H1 (cell line): ENCODE data around the gene CD226. TPM values are rescaled to one million over a fixed set of nuclear protein-coding genes. Genes with fewer than 3 reads are reported as not detected.

ENCODE experiments used
- CTCF ChIA-PET: fragments of 300-600 bp; sonication (Branson Sonifier 250); formaldehyde crosslinking; loops from one replicate; lab custom pipeline; 2021; ENCODE audit not compliant: partially characterized antibody; lab: Charles Lee
- POLR2A ChIA-PET: fragments of 300-600 bp; sonication (Branson Sonifier 250); formaldehyde crosslinking; loops from one replicate; lab custom pipeline; 2021; ENCODE audit warnings: inconsistent platforms; ENCODE audit not compliant: partially characterized antibody; lab: Charles Lee
- DNase-seq, 2 experiments: peaks; one replicate each; pipeline versions ENCODE4 v3.0.0 to v3.0.0-alpha.2; 2010 to 2022; ENCODE audit warnings: low spot score in 2 of 2, low read depth in 1 of 2, mixed read lengths in 1 of 2
- FAIRE-seq: peaks from 2 replicates; lab custom pipeline; 2011; peaks lifted over from hg19 to GRCh38; lab: Jason Lieb, UNC
- H2AFZ ChIP-seq: 2 replicates; pipeline ENCODE4 v1.8.1; 2012; ENCODE audit warnings: low read length, inconsistent platforms
- H2AK5ac ChIP-seq: 2 replicates; pipeline ENCODE4 v1.6.1; 2013; ENCODE audit warnings: low read depth, low read length
- H2BK120ac ChIP-seq: replicated peaks from 2 replicates; pipeline ENCODE3; 2013; ENCODE audit warnings: low read depth, low read length, inconsistent platforms
- H2BK12ac ChIP-seq: 2 replicates; pipeline ENCODE4 v1.6.1; 2013; ENCODE audit warnings: low read depth, low read length
- H2BK15ac ChIP-seq: 2 replicates; pipeline ENCODE4 v1.6.1; 2013; ENCODE audit warnings: low read length
- H2BK20ac ChIP-seq: 2 replicates; pipeline ENCODE4 v1.6.1; 2013; ENCODE audit warnings: low read length
- H2BK5ac ChIP-seq: 2 replicates; pipeline ENCODE4 v1.6.1; 2013; ENCODE audit warnings: low read depth, low read length
- H3K14ac ChIP-seq: 2 replicates; pipeline ENCODE4 v1.6.1; 2013; ENCODE audit warnings: inconsistent platforms; ENCODE audit not compliant: insufficient read length
- H3K18ac ChIP-seq: 2 replicates; pipeline ENCODE4 v1.6.1; 2013; ENCODE audit warnings: low read length; ENCODE audit errors: extremely low read depth
- H3K23ac ChIP-seq: 2 replicates; pipeline ENCODE4 v1.6.1; 2013; ENCODE audit warnings: inconsistent platforms; ENCODE audit not compliant: insufficient read length
- H3K23me2 ChIP-seq: 2 replicates; pipeline ENCODE4 v1.6.1; 2013; ENCODE audit warnings: low read depth, low read length
- H3K27ac ChIP-seq: 2 replicates; pipeline ENCODE4 v1.6.1; 2011; ENCODE audit warnings: low read depth, low read length, inconsistent platforms
- H3K27me3 ChIP-seq, 4 experiments: replicated peaks in 1 of 4; 1 replicate in 1 of 4; 2 replicates in 3 of 4; pipeline versions ENCODE4 v1.6.1 to v1.8.1; 2011 to 2013; ENCODE audit warnings: low read length in 3 of 4, mild to moderate bottlenecking in 3 of 4, inconsistent platforms in 2 of 4, mixed read lengths in 2 of 4, moderate library complexity in 1 of 4; ENCODE audit not compliant: control insufficient read depth in 3 of 4, insufficient read depth in 3 of 4; ENCODE audit errors: extremely low read depth in 1 of 4
- H3K36me3 ChIP-seq, 4 experiments: 2 replicates each; pipeline versions ENCODE4 v1.6.1 to v1.8.1; 2011 to 2013; ENCODE audit warnings: mild to moderate bottlenecking in 4 of 4, low read length in 3 of 4, moderate library complexity in 2 of 4, control low read depth in 1 of 4, inconsistent platforms in 1 of 4; ENCODE audit not compliant: insufficient read depth in 4 of 4, control insufficient read depth in 2 of 4
- H3K4ac ChIP-seq: replicated peaks from 2 replicates; pipeline ENCODE3; 2013; ENCODE audit warnings: low read length, low read depth, mixed read lengths, inconsistent platforms; ENCODE audit not compliant: insufficient read length
- H3K4me1 ChIP-seq, 4 experiments: replicated peaks in 1 of 4; 1 replicate in 1 of 4; 2 replicates in 3 of 4; pipeline versions ENCODE4 v1.6.1 to v1.8.1; 2011 to 2013; ENCODE audit warnings: low read length in 3 of 4, inconsistent platforms in 2 of 4, mixed read lengths in 1 of 4; ENCODE audit not compliant: insufficient read depth in 4 of 4, control insufficient read depth in 3 of 4
- H3K4me2 ChIP-seq, 2 experiments: 2 replicates each; pipeline versions ENCODE4 v1.6.1 to v1.8.1; 2011 to 2013; ENCODE audit warnings: low read depth in 2 of 2, low read length in 2 of 2, control low read depth in 1 of 2, inconsistent platforms in 1 of 2, mild to moderate bottlenecking in 1 of 2; ENCODE audit not compliant: insufficient read depth in 1 of 2
- H3K4me3 ChIP-seq, 4 experiments: fragments of 200-600, 300-600 bp in 1 of 4; sonication (generic), shearing (Covaris generic), sonication (Bioruptor Twin) in 1 of 4; 2 replicates each; pipeline versions ENCODE4 v1.5.1 to v1.8.1; 2011 to 2016; ENCODE audit warnings: low read length in 4 of 4, low read depth in 3 of 4, control low read depth in 2 of 4, inconsistent platforms in 2 of 4, mild to moderate bottlenecking in 2 of 4, mixed read lengths in 1 of 4, moderate library complexity in 1 of 4; ENCODE audit not compliant: insufficient read depth in 2 of 4; ENCODE audit errors: extremely low read depth in 1 of 4
- H3K56ac ChIP-seq: replicated peaks from 2 replicates; pipeline ENCODE3; 2013; ENCODE audit warnings: low read depth, mild to moderate bottlenecking, mixed read lengths, low read length, inconsistent platforms; ENCODE audit not compliant: insufficient read length
- H3K79me1 ChIP-seq: 2 replicates; pipeline ENCODE4 v1.6.1; 2013; ENCODE audit warnings: low read depth, low read length, control low read depth
- H3K79me2 ChIP-seq, 2 experiments: 2 replicates each; pipeline versions ENCODE4 v1.6.1 to v1.8.1; 2012 to 2013; ENCODE audit warnings: low read length in 2 of 2, mild to moderate bottlenecking in 2 of 2, inconsistent platforms in 1 of 2; ENCODE audit not compliant: insufficient read depth in 2 of 2, control insufficient read depth in 1 of 2
- H3K9ac ChIP-seq, 4 experiments: replicated peaks in 1 of 4; 1 replicate in 1 of 4; 2 replicates in 3 of 4; pipeline versions ENCODE4 v1.6.1 to v1.8.1; 2011 to 2013; ENCODE audit warnings: low read depth in 3 of 4, low read length in 3 of 4, control low read depth in 2 of 4, mild to moderate bottlenecking in 2 of 4, moderate library complexity in 2 of 4, inconsistent platforms in 1 of 4; ENCODE audit errors: extremely low read depth in 1 of 4
- H3K9me3 ChIP-seq, 2 experiments: 2 replicates each; pipeline versions ENCODE4 v1.6.1 to v1.8.1; 2012 to 2013; ENCODE audit warnings: mild to moderate bottlenecking in 2 of 2, moderate library complexity in 2 of 2, control low read depth in 1 of 2, inconsistent platforms in 1 of 2, low read depth in 1 of 2, low read length in 1 of 2, mixed read lengths in 1 of 2; ENCODE audit not compliant: insufficient read depth in 2 of 2
- H4K20me1 ChIP-seq, 2 experiments: replicated peaks in 1 of 2; 2 replicates each; pipeline versions ENCODE3 to v1.8.1; 2011 to 2013; ENCODE audit warnings: inconsistent platforms in 2 of 2, low read length in 2 of 2, mild to moderate bottlenecking in 1 of 2; ENCODE audit not compliant: insufficient read depth in 2 of 2, control insufficient read depth in 1 of 2
- H4K5ac ChIP-seq: 2 replicates; pipeline ENCODE4 v1.6.1; 2013; ENCODE audit warnings: low read length, low read depth, mixed read lengths, inconsistent platforms; ENCODE audit not compliant: insufficient read length
- H4K8ac ChIP-seq: 2 replicates; pipeline ENCODE4 v1.8.0; 2013; ENCODE audit warnings: mild to moderate bottlenecking, moderate library complexity, low read length, inconsistent platforms; ENCODE audit not compliant: insufficient read depth; ENCODE audit errors: extremely low read depth
- H4K91ac ChIP-seq: replicated peaks from 2 replicates; pipeline ENCODE3; 2013; ENCODE audit warnings: low read length, mixed read lengths, inconsistent platforms; ENCODE audit not compliant: insufficient read length
- FOSL1 ChIP-seq: IDR thresholded peaks from 2 replicates; pipeline ENCODE4 v1.6.1; 2011; ENCODE audit warnings: mild to moderate bottlenecking, low read depth, low read length, moderate library complexity; ENCODE audit not compliant: insufficient read depth
- RNF2 ChIP-seq: fragments of 200-900, 300-1000 bp; sonication (generic); IDR thresholded peaks from 2 replicates; pipeline ENCODE4 v1.7.1; 2016; ENCODE audit warnings: borderline replicate concordance, low read depth, mild to moderate bottlenecking, antibody characterized with exemption, low read length; ENCODE audit not compliant: poor library complexity, severe bottlenecking; ENCODE audit errors: missing control alignments
- WGBS, 2 experiments: shearing (Covaris generic) in 1 of 2; methylation state at CpG; one replicate each; pipeline versions ENCODE4 v1.1.6 to v1.1.7; 2013 to 2015; ENCODE audit warnings: low lambda C conversion rate in 2 of 2, mixed read lengths in 2 of 2, inconsistent platforms in 1 of 2, low coverage in 1 of 2, missing lambda C conversion rate in 1 of 2; ENCODE audit not compliant: insufficient replicate concordance in 2 of 2, insufficient coverage in 1 of 2, insufficient read length in 1 of 2; ENCODE audit errors: extremely low coverage in 1 of 2, missing lambda C conversion rate in 1 of 2; 5-methylcytosine and 5-hydroxymethylcytosine counted together
- polyA plus RNA-seq, 7 experiments: library from polyadenylated mRNA; depleted of rRNA in 3 of 7; stranded (reverse) in 5 of 7; unstranded in 2 of 7; fragments of >200 nt in 5 of 7; fragments of 200-250 nt in 2 of 7; gene quantifications; 1 replicate in 5 of 7; 2 replicates in 1 of 7; 4 replicates in 1 of 7; pipeline versions ENCODE4 v1.2.1 to v1.2.3, GENCODE V29; 2011 to 2013; ENCODE audit warnings: missing spikeins in 2 of 7, mixed read lengths in 2 of 7
- total RNA-seq: library from RNA; stranded (reverse); fragmentation: NEBNext Ultra II Directional; extraction: Animal tissue kit (Norgen Biotek cat#: 25700); gene quantifications from 2 replicates; pipeline ENCODE4 v1.2.1, GENCODE V29; 2021

The CD226 gene
- total and polyA plus RNA-seq, 2 of the 8 experiments (the other 6 are each of a cell fraction or from before 2014, with no cell fraction given), result not detected

- Histone ChIP-seq H3K36me3 (no peaks in the 10 kb centered on the region; a peak in 1 of 8 replicates), H3K79me1 (no peaks in the 10 kb centered on the region), H3K27ac (no peak overlapping the region), H4K5ac (no peak overlapping the region), H2BK120ac (no peak overlapping the region), H3K9me3 (no peaks in the 10 kb centered on the region), H2AK5ac (no peak overlapping the region), H4K91ac (no peak overlapping the region), H3K4me1 (peaks cover 0 to 5% (median 0%) of the 10 kb centered on the region in 4 experiments; a peak in 1 of 7 replicates), H3K18ac (no peak overlapping the region)
- TF ChIP-seq FOSL1 (no peak), RNF2 (no peak)
- TF ChIP-seq, all 59 proteins: peak for 0
- Histone ChIP-seq H3K4me2 (no peak overlapping the region), H3K14ac (no peak overlapping the region), H3K23me2 (peaks cover 6% of the 10 kb centered on the region; the same call in 1 of the 2 replicates), H4K8ac (no peak overlapping the region), H3K4me3 (no peak overlapping the region), H3K9ac (no peak overlapping the region), H3K23ac (no peak overlapping the region), H2AFZ (no peak overlapping the region), H3K56ac (no peak overlapping the region), H4K20me1 (peaks cover 0 to 5% of the 10 kb centered on the region in 2 experiments), H2BK20ac (no peak overlapping the region), H3K4ac (no peak overlapping the region), H2BK15ac (no peak overlapping the region), H2BK5ac (no peak overlapping the region), H3K27me3 (no peaks in the 10 kb centered on the region), H3K79me2 (no peaks in the 10 kb centered on the region), H2BK12ac (no peak overlapping the region; the same call in 1 of the 2 replicates)
- 88% methylated on average over 15 of the region's 15 CpGs; no CpG with 5 or more reads in 1 of the 2 experiments for WGBS, 2 experiments
- ChIA-PET CTCF (no interaction called here), POLR2A (no interaction called here)
- FAIRE-seq, result no peak
- DNase-seq, result no peak
Measured at GRCh38 chr18:69948919-69949537, 1.4 kb upstream of the CD226 start.
